Stimulated activated CD4-positive, alpha-beta T cell treated with anti-CD3 and anti-CD28 coated beads, Interleukin-12 subunit alpha, Interleukin-12 subunit beta, amount 100 ng/mL, for 4 hours (primary cell): Measurements from ENCODE around the gene CARD19.
"Not testable (repeated sequence)": the region's sequence is repeated elsewhere in the genome, so short reads cannot be mapped to it uniquely, and the experiment has no call there.

Experiments used
- DNase-seq: peaks from one replicate; pipeline ENCODE4 v3.0.0-alpha.2; 2020

CARD19 gene

GRCh38 chr9:93089024-93089423 is 7.0 kb upstream of the CARD19 start:
- DNase-seq: no peak

GRCh38 chr9:93089481-93089991 is 6.5 kb upstream of the CARD19 start:
- DNase-seq: no peak

DNA sequence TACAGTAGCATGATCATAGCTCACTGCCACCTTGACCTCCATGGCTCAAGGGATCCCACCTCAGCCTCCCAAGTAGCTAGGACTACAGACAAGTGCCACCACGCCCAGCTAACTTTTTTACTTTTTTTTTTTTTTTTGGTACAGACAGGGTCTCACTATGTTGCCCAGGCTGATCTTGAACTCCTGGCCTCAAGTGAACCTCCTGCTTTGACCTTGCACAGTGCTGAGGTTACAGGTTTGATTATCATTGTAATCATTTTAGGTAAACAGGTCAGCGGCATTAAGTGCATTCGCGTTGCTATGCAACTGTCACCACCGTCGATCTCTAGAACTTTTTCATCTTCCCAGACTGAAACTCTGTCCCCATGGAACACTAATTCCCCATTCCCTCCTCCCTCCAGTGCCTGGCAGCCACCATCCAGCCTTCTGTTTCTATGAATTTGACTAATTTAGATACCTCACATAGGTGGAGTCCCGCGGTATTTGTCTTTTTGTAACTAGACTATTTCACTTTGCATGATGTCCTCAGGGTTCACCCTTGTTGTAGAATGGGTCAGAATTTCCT is 5.8 kb upstream of the CARD19 start:
- no peak for DNase-seq

GRCh38 chr9:93091056-93091452 is 5.0 kb upstream of the CARD19 start:
- DNase-seq: no peak

- DNase-seq: peak; percentile 51
Measured at GRCh38 chr9:93091453-93092081, 4.5 kb upstream of the CARD19 start.

GRCh38 chr9:93092251-93092991 is 3.6 kb upstream of the CARD19 start:
- no peak for DNase-seq

- no peak for DNase-seq
Measured at GRCh38 chr9:93093127-93093876, 2.7 kb upstream of the CARD19 start.

DNA sequence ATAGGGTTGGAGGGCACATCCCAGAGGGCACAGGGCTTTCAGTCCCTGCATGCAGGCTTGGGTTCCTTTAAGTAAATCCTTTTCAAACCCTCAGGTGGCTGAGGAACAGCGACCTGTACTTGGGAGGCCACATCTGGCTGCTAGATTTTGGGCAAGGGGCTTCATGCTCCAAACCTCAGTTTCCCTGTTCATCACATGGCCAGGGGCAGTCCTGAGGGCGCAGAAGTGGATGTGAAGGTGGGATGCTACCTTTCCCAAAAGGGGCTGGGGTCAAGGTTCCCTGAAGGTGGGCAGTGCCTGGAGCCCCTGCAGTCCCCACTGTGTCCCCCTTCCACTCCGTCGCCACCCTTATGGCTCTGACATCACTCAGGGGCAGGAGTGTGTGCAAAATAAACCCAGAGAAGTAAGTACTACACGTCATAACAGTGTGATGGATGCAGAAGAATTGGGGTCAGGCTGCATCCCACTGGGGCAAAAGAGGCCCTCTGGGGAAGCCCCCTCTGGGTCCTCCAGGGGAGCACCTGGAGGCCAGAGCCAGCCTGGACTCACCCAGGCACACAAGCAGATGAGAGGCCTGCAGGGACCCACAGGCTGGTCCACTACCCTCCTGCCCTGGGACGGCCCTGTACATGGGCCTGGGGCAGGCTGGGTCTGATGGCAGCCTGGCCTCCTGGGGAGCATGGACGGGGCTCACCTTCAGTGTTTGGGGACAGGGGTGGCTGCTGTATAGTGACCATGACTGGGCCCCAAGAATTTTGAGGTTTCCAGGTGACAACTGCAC is 1.9 kb upstream of the CARD19 start:
- no peak for DNase-seq

- no peak for DNase-seq
Measured at GRCh38 chr9:93094658-93095204, 1.3 kb upstream of the CARD19 start.

GRCh38 chr9:93095205-93096130 is 549 bp upstream of the CARD19 start:
- DNase-seq: peak; percentile 100

GRCh38 chr9:93096811-93097382 is 880 bp downstream of the CARD19 start:
- DNase-seq: no peak

DNA sequence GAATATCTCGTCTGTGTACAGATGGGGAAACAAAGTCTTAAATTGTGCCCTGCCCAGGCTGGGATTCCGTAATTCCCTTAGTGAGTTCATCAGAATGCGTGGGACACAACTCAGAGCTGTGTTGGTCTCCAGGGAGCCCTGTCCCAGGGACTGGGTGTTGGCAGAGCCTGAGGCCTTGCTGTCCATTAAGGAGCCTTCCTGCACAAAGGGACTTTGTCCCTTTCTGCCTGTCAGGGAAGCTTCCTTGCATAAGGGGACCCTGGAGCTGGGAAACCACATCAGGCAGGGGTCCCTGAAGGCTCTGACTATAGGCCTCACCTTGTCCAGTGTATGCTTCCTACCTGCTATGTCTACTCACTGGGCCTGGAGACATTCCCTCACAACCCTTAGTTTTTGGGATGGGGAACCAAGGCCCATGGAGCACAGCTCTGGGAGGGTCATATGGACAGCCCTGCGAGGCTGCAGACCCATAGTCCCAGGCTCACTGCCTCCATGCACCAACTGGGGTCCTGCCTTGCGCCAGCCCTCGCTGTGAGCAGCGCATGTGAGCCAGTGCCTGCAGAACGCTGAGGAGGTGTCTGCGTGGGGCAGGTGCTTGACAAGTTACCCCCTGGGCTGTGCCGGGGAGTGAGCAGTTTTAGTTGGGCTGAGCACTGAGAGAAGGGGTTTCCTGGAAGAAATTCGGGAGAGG is 1.6 kb downstream of the CARD19 start:
- DNase-seq: no peak

- peak; percentile 58 for DNase-seq
Measured at GRCh38 chr9:93098236-93098946, 2.4 kb downstream of the CARD19 start.

DNA sequence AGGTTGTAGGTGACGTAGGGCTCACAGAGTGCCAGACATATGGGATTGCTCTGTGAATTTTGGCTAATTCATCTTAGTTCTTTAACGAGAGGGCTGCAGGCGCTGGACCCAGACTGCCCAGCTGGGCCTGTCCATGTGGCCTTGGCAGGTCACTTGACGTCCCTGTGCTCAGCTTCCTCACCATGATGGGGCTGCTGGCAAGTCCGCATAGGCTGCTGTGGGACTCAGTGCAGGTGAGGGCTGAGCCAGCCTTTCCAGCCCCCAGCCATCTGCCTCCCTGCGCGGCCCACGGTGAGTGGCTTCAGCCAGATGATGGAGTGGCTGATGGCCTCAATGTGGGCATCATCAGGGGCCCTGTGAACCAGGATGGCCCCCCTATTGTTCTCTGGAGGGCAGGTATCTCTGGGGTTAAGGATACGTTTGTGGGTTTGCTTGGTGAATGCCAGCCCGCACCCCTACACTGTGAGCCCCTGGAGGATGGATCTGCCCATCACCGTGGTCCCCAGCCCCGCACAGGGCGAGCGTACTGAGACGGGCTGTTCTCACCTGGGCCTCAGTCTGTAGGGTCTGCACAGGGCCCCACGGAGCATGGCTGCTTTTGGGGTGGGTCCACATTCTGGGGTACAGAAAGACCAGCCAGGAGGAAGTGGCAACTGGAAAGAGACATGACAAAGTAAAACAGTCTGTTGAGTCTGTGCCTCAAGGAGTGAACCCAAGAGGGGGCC is 3.7 kb downstream of the CARD19 start:
- no peak for DNase-seq

DNA sequence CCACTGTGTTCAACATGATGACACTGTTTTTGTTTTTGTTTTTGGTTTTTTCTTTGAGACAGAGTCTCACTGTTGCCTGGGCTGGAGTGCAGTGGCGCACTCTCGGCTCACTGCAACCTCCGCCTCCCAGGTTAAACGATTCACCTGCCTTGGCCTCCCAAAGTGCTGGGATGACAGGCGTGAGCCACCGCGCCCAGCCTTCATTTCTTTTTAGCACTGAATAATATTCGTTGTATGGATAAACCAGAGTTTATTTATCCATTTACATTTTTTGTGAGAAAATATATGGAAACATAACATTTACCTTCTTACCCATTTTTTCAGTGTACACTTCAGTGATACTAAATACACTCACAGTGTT is 4.2 kb downstream of the CARD19 start:
- no peak for DNase-seq

DNA sequence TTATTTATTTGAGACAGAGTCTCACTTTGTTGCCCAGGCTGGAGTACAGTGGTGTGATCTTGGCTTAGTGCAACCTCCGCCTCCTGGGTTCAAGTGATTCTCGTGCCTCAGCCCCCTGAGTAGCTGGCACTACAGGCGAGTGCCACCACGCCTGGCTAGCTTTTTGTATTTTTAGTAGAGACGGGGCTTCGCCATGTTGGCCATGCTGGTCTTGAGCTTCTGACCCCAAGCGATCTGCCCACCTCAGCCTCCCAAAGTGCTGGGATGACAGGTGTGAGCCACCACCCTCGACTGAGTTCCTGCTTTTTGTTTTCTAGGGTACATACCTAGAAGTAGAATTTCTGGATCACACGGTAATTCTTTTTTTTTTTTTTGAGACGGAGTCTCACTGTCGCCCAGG is 5.1 kb downstream of the CARD19 start:
- DNase-seq: not testable (repeated sequence)

- DNase-seq: no peak
Measured at GRCh38 chr9:93105620-93106019, 9.6 kb downstream of the CARD19 start.

GRCh38 chr9:93107151-93107824 is 11.3 kb downstream of the CARD19 start:
- no peak for DNase-seq
